Spinal cord (tissue), 10 donors: ENCODE data around the gene SH2D7. TPM values are rescaled to one million over a fixed set of nuclear protein-coding genes. Genes with fewer than 3 reads are reported as not detected.

ENCODE experiments used
- DNase-seq, 6 donors: peaks; one replicate each; pipeline versions ENCODE4 v3.0.0 to v3.0.0-alpha.2; 2013 to 2015; ENCODE audit warnings: low spot score in 6 of 6, low read depth in 4 of 6
- H3K27ac ChIP-seq: one replicate; pipeline ENCODE4 v1.5.1; 2013; ENCODE audit warnings: low read depth, low read length, control low read depth
- H3K27me3 ChIP-seq: one replicate; pipeline ENCODE4 v1.6.1; 2013; ENCODE audit warnings: low read length; ENCODE audit not compliant: control insufficient read depth, insufficient read depth
- H3K36me3 ChIP-seq: one replicate; pipeline ENCODE4 v1.6.1; 2013; ENCODE audit warnings: low read length; ENCODE audit not compliant: control insufficient read depth, insufficient read depth
- H3K4me1 ChIP-seq: one replicate; pipeline ENCODE4 v1.6.1; 2013; ENCODE audit warnings: low read length; ENCODE audit not compliant: control insufficient read depth, insufficient read depth
- H3K4me3 ChIP-seq: one replicate; pipeline ENCODE4 v1.5.1; 2013; ENCODE audit warnings: low read depth, low read length, control low read depth
- H3K9me3 ChIP-seq: one replicate; pipeline ENCODE4 v1.6.1; 2013; ENCODE audit warnings: low read length; ENCODE audit not compliant: control insufficient read depth, insufficient read depth
- WGBS: methylation state at CpG from one replicate; pipeline ENCODE4 v1.1.5; 2013; ENCODE audit warnings: missing lambda C conversion rate; ENCODE audit not compliant: insufficient coverage; 5-methylcytosine and 5-hydroxymethylcytosine counted together
- polyA plus RNA-seq, 2 donors: library from polyadenylated mRNA; unstranded; fragments of 120-200 nt; gene quantifications; one replicate each; pipeline ENCODE4 v1.2.1, GENCODE V29; 2013; ENCODE audit not compliant: insufficient read length in 2 of 2
- total RNA-seq, 2 donors: library from RNA; depleted of rRNA in 1 of 2; stranded (reverse); fragments of 120-200 nt in 1 of 2; fragments of >200 nt in 1 of 2; gene quantifications; one replicate each; pipeline versions ENCODE4 v1.2.3 to v1.2.4, GENCODE V29; 2013 to 2014
- donor health status: healthy.

Gene SH2D7
- total and polyA plus RNA-seq, 4 donors: 0.92 to 1.9 TPM; not detected in 2

DNA sequence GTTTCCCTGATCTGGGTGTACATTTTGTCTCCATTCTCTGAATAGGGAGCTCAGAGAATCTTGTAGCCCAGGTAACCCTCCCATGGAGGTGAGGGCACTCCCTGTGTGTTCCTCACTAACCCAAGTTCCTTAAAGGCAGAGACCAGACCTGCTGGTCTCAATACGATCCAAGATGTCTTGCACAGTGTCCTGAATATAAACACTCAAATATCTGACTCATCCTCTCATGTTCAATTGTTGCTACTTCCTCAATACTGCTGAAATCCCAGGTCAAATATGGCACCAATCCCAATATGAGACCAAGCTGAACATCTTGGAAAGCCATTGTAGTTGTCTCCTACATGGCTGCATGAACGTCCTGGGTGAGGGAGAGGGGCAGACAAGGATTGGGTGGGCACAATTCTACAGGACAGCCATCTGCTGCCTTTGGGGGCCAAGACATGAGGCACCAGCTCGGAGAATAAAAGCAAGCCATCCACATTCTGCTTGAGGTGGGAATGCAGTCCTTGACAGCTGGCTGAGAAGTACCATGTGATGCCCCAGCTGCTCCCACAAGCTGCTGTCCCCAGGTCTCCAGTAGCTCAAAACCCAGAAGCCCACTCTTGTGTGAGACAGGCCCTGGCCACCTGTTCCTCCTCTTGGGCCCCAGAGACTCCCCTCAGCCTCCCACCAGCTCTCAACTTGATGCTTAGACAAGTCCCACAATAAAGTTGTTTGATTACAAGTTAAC, 33.1 kb upstream of the SH2D7 start:
- Histone ChIP-seq H3K27me3 (no peaks in the 10 kb centered on the region), H3K4me3 (no peak overlapping the region), H3K4me1 (peaks cover 37% of the 10 kb centered on the region), H3K9me3 (no peaks in the 10 kb centered on the region), H3K36me3 (no peaks in the 10 kb centered on the region), H3K27ac (no peak overlapping the region)
- WGBS: 85% methylated on average over 3 of the region's 3 CpGs
- DNase-seq: peak in 1 of 6 donors; percentile 30

DNA sequence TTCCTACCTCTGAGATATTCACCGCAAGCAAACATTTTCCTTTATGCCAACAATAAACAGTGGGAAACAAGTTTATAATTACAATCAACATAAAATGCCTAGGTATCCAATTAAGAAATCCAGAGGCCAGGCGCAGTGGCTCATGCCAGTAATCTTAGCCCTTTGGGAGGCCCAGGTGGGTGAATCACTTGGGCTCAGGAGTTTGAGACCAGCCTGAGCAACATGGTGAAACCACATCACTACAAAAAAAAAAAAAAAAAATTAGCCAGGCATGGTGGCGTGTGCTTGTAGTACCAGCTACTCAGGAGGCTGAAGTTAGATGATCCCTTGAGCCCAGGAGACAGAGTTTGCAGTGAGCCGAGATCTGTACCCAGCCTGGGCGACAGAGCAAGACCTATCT, 32.1 kb upstream of the SH2D7 start:
- no peak for DNase-seq
- Histone ChIP-seq H3K36me3 (no peaks in the 10 kb centered on the region), H3K4me1 (peaks cover 36% of the 10 kb centered on the region), H3K27ac (no peak overlapping the region), H3K4me3 (no peak overlapping the region), H3K9me3 (no peaks in the 10 kb centered on the region), H3K27me3 (no peaks in the 10 kb centered on the region)
- WGBS: 91% methylated on average over 3 of the region's 5 CpGs

GRCh38 chr15:78061963-78062427, 30.4 kb upstream of the SH2D7 start:
- H3K27me3 ChIP-seq: no peaks in the 10 kb centered on the region
- no peaks in the 10 kb centered on the region for H3K9me3 ChIP-seq
- H3K27ac ChIP-seq: peak overlapping the region; percentile 79
- no peaks in the 10 kb centered on the region for H3K36me3 ChIP-seq
- H3K4me1 ChIP-seq: peaks cover 35% of the 10 kb centered on the region
- peak overlapping the region; percentile 21 for H3K4me3 ChIP-seq
- 15% methylated on average over 3 of the region's 6 CpGs for WGBS
- peak in 2 of 6 donors; percentile 44 to 50 for DNase-seq

DNA sequence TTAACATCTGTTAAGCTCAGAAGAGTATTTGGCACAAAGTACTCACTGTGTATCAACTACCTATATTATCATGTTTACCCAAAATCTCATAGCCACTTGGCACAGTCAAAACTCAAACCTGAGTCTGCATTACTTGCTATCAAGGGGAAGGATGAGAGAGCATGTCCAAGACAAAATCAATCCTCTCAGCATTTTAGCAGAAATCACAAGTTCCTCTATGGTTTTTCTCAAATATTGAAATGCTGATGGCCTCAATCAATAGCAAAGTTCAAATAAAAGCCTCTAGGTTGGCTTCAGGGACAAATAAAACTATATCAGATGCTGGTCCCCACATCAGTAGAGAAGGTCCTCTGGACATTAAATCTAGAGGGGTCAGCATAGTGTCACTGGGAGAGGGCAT, 29.1 kb upstream of the SH2D7 start:
- no peaks in the 10 kb centered on the region for H3K36me3 ChIP-seq
- H3K9me3 ChIP-seq: no peaks in the 10 kb centered on the region
- no peaks in the 10 kb centered on the region for H3K27me3 ChIP-seq
- H3K4me3 ChIP-seq: no peak overlapping the region
- no peak for DNase-seq
- H3K4me1 ChIP-seq: peaks cover 38% of the 10 kb centered on the region
- H3K27ac ChIP-seq: peak overlapping the region; percentile 57

DNA sequence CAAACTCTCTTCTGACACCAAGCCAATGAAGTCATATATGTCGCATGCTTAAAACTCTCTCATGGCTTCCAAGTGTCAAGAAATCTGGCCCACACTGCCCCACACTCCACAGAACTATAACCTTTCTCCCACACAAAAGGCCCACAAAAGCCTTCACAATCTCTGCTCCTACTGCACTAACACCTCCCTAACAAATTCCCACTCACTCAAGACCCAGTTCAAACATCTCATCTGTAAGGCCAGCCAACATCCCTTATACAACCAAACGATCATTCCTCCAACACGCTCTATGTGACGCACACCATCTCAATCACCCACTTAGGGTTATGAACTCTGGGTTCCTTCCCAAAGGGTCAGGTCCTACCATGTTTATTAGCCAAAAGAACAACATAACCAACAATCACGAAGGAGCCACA, 28.4 kb upstream of the SH2D7 start:
- no peak for DNase-seq
- Histone ChIP-seq H3K36me3 (no peaks in the 10 kb centered on the region), H3K9me3 (no peaks in the 10 kb centered on the region), H3K4me1 (peaks cover 37% of the 10 kb centered on the region), H3K4me3 (no peak overlapping the region), H3K27me3 (no peaks in the 10 kb centered on the region), H3K27ac (peak overlapping the region; percentile 57)
- WGBS: 75% methylated on average over 2 of the region's 5 CpGs

- WGBS: no CpG with 5 or more reads among the region's 2 CpGs
- Histone ChIP-seq H3K4me1 (peaks cover 35% of the 10 kb centered on the region), H3K36me3 (no peaks in the 10 kb centered on the region), H3K4me3 (no peak overlapping the region), H3K27ac (peak overlapping the region; percentile 86), H3K27me3 (no peaks in the 10 kb centered on the region), H3K9me3 (no peaks in the 10 kb centered on the region)
- no peak for DNase-seq
Observed at GRCh38 chr15:78064544-78064943, 27.8 kb upstream of the SH2D7 start.

GRCh38 chr15:78065284-78065872, 27.0 kb upstream of the SH2D7 start:
- H3K4me1 ChIP-seq: peaks cover 35% of the 10 kb centered on the region
- WGBS: 66% methylated on average over 5 of the region's 5 CpGs
- H3K36me3 ChIP-seq: no peaks in the 10 kb centered on the region
- no peaks in the 10 kb centered on the region for H3K9me3 ChIP-seq
- peak overlapping the region; percentile 86 for H3K27ac ChIP-seq
- H3K4me3 ChIP-seq: no peak overlapping the region
- DNase-seq: peak in 1 of 6 donors; percentile 48
- no peaks in the 10 kb centered on the region for H3K27me3 ChIP-seq

- H3K27me3 ChIP-seq: no peaks in the 10 kb centered on the region
- H3K27ac ChIP-seq: peak overlapping the region; percentile 86
- no peaks in the 10 kb centered on the region for H3K9me3 ChIP-seq
- no peak overlapping the region for H3K4me3 ChIP-seq
- WGBS: 54% methylated on average over 4 of the region's 7 CpGs
- no peaks in the 10 kb centered on the region for H3K36me3 ChIP-seq
- no peak for DNase-seq
- peaks cover 35% of the 10 kb centered on the region for H3K4me1 ChIP-seq
Observed at GRCh38 chr15:78065973-78066946, 26.1 kb upstream of the SH2D7 start.

DNA sequence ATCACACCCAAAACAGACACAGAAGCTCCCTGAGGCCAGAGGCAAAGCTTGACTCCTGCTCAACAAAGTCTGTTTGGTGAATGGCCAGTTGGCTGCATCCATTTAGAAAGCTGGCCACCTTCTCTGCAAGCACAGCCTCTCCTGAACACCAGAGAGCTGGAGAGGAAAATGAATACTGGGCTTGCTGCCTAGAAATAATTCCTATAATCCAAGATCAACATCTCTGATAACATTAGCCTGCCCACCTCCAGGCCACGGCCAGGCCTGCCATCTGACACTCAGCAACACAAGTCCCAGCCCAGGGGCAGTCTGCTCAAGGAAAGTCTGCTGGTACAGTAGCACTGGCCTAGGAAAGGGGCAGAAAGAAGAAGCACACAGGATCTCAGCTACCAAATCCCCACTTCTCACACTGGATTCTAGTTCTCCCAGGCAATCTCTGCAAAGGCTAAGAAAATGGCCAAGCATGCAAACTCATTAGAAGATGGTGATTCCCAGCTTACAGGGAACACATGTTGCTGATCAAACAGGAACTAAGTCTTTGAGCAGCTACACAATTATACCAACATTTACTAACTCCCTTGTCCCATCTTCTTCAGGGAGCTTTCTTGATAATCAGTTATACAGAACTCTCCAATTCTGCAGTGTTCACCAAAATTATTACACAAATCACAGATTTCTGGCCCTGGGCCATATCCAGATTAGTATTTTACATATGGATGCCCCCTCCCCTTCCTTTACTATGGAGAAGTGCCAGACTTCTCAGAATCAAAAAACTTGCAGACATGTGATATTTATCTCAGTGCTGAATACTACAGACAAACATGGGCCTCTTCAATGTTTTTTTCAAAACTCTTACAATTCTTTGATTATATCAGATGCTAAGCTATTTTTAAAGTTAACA, 24.8 kb upstream of the SH2D7 start:
- 60% methylated on average over 1 of the region's 1 CpG for WGBS
- H3K36me3 ChIP-seq: no peaks in the 10 kb centered on the region
- DNase-seq: peak in 1 of 6 donors; percentile 63
- no peaks in the 10 kb centered on the region for H3K27me3 ChIP-seq
- H3K9me3 ChIP-seq: no peaks in the 10 kb centered on the region
- H3K4me1 ChIP-seq: peaks cover 35% of the 10 kb centered on the region
- no peak overlapping the region for H3K4me3 ChIP-seq
- peak overlapping the region; percentile 70 for H3K27ac ChIP-seq
